ENCODE data around the gene FTH1.

The FTH1 gene

GRCh38 chr11:61949169-61950034 is 18.0 kb downstream of the FTH1 start:
- DNase-seq (ENCODE audit: low read depth in 2 of 2) = no peak

DNA sequence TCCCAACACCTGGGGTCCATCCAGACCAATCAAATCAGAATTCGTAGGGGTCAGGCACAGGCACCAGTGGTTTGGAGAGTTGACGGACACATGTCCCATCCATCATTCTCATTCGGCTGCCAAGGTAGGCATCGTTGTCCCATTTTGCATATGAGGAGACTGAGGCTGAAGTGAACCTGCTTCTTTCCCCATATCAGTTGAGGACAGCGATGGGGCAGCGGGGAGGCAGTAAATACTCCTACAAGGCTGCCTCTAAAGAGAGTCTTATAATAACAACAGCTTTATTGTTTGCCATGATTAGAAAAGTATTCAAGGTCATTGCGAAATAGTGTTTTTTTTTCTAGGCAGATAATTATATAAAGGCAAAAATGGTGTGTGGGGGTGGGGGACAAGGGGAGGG is 18.9 kb downstream of the FTH1 start:
- DNase-seq (ENCODE audit: low read depth in 2 of 2) = no peak

- peak in 1 of 2 donors; percentile 39 for DNase-seq (ENCODE audit: low read depth in 2 of 2)
Measured at GRCh38 chr11:61947486-61948210, 19.8 kb downstream of the FTH1 start.

- no peak for DNase-seq (ENCODE audit: low read depth in 2 of 2)
Measured at GRCh38 chr11:61946894-61947293, 20.5 kb downstream of the FTH1 start.

GRCh38 chr11:61945191-61945590 is 22.2 kb downstream of the FTH1 start:
- no peak for DNase-seq (ENCODE audit: low read depth in 2 of 2)

GRCh38 chr11:61940466-61940865 is 27.0 kb downstream of the FTH1 start:
- no peak for DNase-seq (ENCODE audit: low read depth in 2 of 2)

DNA sequence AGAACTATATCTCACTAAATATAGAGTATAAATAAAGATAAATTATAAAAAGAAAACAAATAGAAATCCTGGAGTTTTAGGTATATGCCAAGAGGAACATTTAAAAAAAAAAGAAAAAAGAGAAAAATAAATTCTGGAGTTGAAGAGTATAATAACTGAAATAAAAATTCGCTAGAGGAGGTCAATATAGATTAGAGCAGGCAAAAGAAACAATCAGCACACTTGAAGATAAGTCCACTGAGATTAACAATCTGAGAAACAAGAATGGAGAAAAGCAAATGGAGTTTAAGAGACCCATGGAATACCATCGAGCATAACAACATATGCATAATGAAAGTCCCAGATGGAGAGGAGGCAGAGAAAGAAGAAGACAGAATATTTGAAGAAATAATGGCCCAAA is 31.6 kb downstream of the FTH1 start:
- no peak for DNase-seq (ENCODE audit: low read depth in 2 of 2)

DNA sequence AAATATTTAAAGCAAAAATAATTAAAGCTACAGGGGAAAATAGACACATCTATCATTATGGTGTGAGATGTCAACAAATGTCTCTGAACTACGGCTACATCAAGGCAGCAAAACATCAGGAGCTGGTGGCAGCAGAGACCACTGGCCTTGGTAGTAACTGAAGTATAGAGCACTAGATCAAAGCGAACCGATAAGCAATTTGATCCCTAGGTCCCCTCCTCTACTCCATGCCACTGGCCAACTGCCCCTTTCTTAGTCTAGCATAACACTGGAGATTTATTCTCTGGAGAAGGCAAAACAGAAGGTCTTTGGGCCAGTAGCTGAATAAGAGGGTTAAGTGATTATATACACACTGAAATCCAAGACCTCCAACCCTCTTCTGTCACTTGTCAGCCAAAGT is 36.5 kb downstream of the FTH1 start:
- no peak for DNase-seq (ENCODE audit: low read depth in 2 of 2)

DNA sequence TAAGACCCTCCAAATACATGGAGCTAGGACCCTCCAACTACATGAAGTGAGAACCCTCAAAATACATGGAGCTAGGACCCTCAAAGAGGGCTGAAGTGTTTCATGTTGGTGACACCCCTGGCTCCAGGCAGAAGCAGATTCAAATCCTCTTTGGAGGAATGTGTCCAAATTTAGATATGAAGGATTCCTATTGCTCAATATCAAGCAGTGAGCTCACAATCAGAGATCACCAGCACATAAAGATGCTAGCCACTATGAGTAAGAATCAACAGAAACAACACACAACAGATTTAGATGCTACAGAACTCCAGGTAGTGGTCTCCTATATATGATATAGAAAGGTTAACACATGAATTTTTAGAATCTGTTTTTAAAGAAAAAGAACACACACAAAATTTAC is 38.8 kb downstream of the FTH1 start:
- no peak for DNase-seq (ENCODE audit: low read depth in 2 of 2)

DNA sequence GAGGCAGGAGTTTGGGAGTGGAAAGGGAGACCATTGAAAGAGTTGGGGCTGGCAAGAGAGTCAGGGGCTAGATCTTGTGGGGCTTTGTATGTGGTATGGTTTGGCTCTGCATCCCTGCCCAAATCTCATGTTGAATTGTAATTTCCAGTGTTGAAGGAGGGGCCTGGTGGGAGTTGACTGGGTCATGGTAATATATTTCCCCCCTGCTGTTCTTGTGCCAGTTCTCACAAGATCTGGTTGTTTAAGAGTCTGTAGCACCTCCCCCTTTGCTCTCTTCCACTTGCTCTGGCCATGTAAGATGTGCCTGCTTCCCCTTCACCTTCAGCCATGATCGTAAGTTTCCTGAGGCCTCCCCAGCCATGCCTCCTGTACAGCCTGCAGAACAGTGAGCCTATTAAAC is 39.9 kb downstream of the FTH1 start:
- DNase-seq (ENCODE audit: low read depth in 2 of 2) = no peak

DNA sequence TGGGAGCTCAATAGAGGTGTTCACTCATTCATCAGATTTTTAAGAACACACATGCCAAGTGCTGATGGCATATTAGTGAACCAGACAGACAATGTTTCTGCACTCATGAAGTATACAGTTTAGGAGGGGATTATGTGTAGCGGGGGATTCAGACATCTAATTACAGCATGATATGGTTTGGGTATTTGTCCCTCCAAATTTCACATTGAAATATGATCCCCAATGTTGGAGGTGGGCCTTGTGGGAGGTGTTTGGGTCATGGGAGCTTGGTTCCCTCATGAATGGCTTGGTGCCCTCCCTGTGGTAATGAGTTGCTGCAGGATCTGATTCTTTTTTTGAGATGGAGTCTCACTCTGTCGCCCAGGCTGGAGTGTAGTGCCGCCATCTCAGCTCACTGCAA is 41.2 kb downstream of the FTH1 start:
- DNase-seq (ENCODE audit: low read depth in 2 of 2) = no peak

DNA sequence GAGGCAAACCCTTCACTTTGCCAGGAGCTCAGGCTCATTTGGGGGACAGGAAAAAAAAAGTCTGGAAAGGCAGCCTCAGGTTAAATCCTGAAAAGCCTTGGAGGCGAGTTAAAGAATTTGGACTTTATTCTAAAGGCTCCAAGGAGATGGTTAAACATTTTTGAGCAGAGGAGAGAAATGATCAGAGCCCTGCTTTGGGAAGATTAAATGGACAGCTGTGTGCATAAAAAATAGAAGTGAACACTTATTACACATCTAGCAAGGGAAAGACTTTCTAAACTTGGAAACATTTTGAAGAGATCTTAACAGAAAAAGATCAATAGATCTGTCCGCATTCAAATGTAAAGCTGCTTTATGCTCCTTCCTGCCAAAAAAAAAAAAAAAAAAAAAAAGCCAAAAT is 41.7 kb downstream of the FTH1 start:
- DNase-seq (ENCODE audit: low read depth in 2 of 2) = no peak

- no peak for DNase-seq (ENCODE audit: low read depth in 2 of 2)
Measured at GRCh38 chr11:61924064-61924455, 43.4 kb downstream of the FTH1 start.

DNA sequence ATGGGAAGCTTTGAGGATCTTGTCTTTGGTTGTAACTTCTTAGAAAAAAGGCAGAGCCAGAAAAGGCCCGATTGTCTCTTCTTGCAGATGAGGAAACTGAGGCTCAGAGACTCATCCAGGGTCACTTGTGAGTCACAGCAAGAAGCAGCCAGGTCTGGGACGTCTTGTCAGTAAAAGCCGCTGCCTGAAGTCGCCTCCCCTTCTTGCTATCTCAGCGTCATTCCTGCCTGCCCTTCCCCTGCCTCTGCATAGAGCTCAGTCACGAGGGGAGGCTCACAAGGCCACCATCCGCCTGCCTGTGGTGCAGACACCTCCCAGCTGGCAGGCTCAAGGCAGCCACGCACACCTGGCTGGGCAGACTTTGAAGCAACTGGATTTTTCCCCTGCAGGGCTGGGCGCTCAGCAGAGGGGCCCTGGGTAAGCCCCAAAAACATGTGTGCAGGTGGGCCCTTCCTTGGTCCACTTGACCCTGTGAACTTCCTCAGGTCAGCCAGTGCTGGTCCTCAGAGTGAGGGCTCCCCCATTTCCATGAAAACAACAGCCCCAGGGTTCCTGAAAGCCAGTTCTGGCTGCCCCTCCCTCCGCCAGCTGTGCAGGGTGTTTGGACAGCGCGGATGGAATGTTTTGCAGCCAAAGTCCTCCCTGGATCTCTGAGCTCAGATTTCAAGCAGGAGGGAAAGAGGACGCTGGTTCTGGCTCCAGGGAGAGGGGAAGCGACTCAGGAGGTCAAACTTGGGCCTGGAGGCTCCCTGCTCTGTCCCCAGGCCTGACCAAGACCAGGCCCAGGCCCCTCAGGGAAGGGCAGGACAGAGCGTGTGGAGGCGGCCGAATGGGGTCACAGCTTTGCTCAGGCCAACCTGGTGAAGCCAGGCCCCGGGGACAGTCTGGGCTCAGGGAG is 44.0 kb downstream of the FTH1 start:
- DNase-seq (ENCODE audit: low read depth in 2 of 2) = no peak

GRCh38 chr11:61922539-61922938 is 44.9 kb downstream of the FTH1 start:
- no peak for DNase-seq (ENCODE audit: low read depth in 2 of 2)

GRCh38 chr11:61921446-61921845 is 46.0 kb downstream of the FTH1 start:
- DNase-seq (ENCODE audit: low read depth in 2 of 2) = no peak

DNA sequence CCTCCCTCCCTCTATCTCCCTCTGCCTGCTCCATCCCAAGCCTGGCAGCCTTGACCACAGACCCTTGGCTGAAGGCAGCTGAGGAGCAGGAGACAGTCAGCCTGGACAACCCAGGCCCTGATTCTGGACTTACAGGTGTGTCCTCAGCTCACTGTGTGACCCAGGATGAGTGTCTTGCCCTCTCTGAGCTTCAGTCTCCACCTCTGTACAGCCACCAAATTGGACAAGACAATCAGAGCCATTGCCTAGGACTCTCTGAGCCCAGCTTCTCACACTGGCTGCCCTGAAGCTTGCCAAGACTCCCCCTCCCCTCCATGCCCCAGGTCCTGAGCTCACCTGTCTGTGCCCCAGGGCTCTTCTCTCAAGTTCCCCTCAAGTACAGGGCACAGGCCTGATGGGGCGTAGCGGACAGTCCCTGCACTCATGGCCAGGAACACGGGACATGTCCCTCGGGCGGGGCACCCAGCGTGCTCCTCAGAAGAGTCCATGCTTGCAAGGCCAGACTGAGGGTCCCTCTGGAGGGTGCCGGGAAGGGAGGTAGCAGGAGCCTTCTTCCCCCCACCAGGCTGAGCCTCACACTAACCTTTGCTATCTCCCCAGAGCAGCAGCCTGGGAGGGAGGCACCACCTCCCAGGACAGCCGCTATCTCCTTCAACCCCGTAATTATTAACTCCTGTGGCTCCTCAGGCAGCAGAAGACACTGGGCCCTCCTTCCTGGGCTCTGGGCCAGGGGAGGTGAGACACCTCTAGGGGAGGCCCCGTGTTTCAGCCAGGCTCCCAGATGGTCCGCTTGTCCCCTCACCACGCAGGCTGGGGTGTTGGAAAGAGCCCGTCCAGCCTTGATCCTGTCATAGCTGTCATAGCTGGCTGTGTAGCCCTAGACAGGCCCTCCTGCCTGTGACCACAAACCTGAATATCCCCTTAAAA is 47.5 kb downstream of the FTH1 start:
- no peak for DNase-seq (ENCODE audit: low read depth in 2 of 2)

DNA sequence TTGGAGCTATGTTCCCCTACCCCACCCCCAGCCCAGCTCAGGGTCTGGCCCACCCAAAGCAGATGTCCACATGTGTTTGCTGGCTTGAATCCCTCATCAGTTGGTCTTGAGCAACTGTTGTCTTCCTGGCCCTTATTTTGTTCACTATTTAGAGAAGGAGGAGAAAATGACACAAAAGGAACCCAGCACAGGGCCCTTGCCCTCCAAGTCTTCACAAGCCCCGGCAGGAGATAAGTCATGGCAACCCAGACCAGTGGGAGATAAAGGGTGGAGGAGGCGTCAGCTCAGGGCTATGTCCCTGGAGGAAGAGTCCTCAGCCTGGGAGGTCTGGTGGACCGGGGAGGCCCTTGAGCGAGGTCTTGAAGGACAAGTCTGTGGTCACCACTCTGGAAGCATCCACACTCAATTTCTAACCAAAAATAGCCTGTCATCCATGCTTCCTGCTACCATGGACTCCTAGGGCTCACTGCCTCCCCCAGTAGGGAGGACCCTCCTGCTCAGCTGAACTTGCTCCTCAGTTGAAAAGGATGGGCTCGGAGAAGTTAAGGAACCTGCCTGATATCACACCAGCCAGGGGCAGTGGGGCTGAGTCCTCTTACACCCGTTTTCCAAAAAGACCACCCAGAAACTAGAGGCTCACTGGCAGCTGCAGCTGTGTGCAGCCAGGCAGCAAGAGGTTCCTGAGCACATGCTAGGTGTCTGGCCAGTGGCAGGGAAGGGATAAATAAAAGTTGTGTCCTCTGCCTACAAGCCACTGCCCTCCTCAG is 48.3 kb downstream of the FTH1 start:
- DNase-seq (ENCODE audit: low read depth in 2 of 2) = no peak

DNA sequence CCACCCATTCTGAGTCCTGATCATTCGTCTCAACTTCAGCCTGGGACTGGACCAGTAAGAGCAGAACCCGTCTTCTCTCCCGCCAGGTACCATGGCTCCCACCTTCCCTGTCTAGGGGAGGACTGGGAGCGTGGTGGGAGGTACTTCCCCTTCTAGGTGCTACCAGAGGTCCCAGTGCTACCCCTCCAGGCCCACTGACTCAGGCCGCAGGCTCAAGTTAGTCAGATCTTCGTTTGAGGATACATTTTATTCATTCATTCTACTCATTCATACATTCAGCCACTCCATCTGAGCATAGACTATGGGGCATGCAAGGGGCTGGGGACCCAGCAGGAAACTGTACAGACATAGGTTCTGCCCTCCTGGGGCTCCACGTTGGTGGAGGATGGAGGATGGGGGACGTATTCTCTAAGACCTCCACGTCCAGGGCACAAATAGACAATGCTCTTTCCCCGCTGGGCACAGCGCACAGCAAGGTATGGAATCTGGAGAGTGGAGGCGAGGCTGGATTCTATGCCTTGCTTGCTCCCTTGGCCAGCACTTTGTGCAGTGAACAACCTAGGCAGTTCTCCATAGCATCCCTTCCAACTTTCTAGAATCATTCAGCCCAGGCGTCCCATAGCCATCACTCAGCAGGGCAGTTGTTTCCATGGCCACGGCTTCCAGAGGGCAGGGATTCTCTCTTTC is 49.0 kb downstream of the FTH1 start:
- no peak for DNase-seq (ENCODE audit: low read depth in 2 of 2)

All from stimulated activated CD8-positive, alpha-beta memory T cell treated with anti-CD3 and anti-CD28 coated beads, Interleukin-7, amount 100 ng/mL, for 4 hours (primary cell).